GM12873 (cell line): ENCODE measurements around the gene FCSK.
A peak's percentile ranks its signal among the peaks of the same experiment; 100 is the strongest.

Source experiments
- CTCF ChIP-seq: IDR thresholded peaks from 2 replicates; pipeline ENCODE4 v1.5.1; 2012; ENCODE audit warnings: low read depth, mild to moderate bottlenecking, moderate library complexity, low read length, control low read depth; ENCODE audit not compliant: insufficient read depth; ENCODE audit errors: missing control alignments

FCSK gene

GRCh38 chr16:70454222-70455034 is at the start of gene FCSK:
TSS of gene FCSK (plus strand) at chr16:70454595. CDS start at chr16:70463191, 8,596 bp downstream.
- peak; percentile 6 for TF ChIP-seq CTCF

- TF ChIP-seq CTCF = no peak
Observed at GRCh38 chr16:70407811-70408274, 46.6 kb upstream of the FCSK start.

DNA sequence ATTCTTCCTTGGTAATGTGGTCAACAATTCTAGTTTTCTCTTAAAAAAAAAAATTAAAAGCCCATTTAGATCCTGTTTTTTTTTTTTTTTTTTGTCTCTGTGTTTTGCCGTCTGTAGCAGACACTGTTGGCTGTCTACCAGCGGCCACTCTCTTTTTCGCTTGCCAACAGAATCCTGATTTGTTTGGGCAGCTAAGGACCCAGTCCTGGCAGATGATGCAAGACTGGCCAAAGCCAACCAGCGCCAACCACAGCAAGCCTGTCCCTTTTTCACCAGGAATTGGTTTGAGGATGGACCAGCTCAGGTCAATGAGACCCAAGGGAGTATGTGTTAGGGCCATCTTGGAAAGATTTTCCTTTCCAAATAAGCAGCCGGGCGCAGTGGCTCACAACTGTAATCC is 43.7 kb upstream of the FCSK start:
- no peak for TF ChIP-seq CTCF

DNA sequence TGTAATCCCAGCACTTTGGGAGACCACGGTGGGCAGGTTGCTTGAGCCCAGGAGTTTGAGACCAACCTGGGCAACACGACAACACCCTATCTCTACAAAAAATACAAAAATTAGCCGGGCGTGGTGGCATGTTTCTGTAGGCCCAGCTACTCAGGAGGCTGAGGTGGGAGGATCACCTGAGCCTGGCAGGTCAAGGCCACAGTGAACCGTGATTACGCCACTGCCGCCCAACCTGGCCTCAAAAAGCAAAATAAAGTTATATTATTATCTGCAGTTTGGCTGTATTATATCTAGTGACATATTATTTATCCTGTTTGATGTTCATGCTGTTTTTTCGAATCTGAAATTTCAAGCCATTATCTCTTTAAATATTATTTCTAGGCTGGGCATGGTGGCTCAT is 42.0 kb upstream of the FCSK start:
- no peak for TF ChIP-seq CTCF

- no peak for TF ChIP-seq CTCF
Observed at GRCh38 chr16:70416748-70417616, 37.4 kb upstream of the FCSK start.

DNA sequence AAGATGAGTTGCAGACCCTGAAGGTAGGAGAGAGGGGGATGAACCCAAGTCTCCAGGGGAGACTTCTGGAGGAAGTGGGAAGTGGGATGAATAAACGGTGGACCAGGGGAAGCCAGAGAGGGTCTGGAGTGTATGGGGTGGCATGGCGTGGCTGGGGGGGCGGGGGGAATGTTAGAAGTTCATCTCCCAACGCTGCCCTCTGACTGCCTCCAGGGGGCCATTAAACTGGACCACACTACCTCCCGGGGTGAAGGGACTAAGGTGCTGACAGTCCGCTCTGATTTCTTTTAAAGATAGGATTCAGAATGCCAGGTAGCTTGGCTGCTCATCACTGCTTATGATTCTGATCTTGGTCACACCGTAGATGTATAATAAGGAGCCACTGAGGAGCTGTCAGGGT is 36.7 kb upstream of the FCSK start:
- TF ChIP-seq CTCF = no peak
